WTC11 (cell line): ENCODE results near the gene COL4A6.

Experiments used
- CTCF ChIP-seq: fragments of 200-600 bp; IDR thresholded peaks from 2 replicates; pipeline ENCODE4 v1.8.0; 2022; ENCODE audit warnings: antibody characterized with exemption
- SP1 ChIP-seq: sonication (generic); formaldehyde crosslinking; conservative IDR thresholded peaks from 2 replicates; pipeline ENCODE4 v1.8.1; 2022; ENCODE audit warnings: missing genetic modification reagents
- USF2 ChIP-seq: sonication (generic); formaldehyde crosslinking; IDR thresholded peaks from 2 replicates; pipeline ENCODE4 v1.8.1; 2023; ENCODE audit warnings: mild to moderate bottlenecking, missing genetic modification reagents, moderate library complexity
- ZNF232 ChIP-seq: sonication (generic); formaldehyde crosslinking; IDR thresholded peaks from 2 replicates; pipeline ENCODE4 v1.8.0; 2022; ENCODE audit warnings: mild to moderate bottlenecking, missing genetic modification reagents

- TF ChIP-seq USF2 (CRISPR knock-in tag) = no peak
- no peak for TF ChIP-seq CTCF
- TF ChIP-seq SP1 (CRISPR knock-in tag) = no peak
- no peak for TF ChIP-seq ZNF232 (CRISPR knock-in tag)
These were observed 146.2 kb downstream of the COL4A6 start for GRCh38 chrX:108292053-108292452.
